K562 (cell line): ENCODE data around the gene TMC1. TPM values are rescaled to one million over a fixed set of nuclear protein-coding genes. Genes with fewer than 3 reads are reported as not detected.

Source experiments
- ATAC-seq: fragments of 200-7000 bp; cut with Tn5 transposase; 3 replicates; pipeline ENCODE4 v1.9.1; 2020; ENCODE audit warnings: moderate library complexity
- BruUV-seq: library from RNA; stranded (reverse); fragments of 400-500 nt; replicated peaks from 2 replicates; lab custom pipeline; 2021; lab: Mats Ljungman, UMichigan
- CTCF ChIA-PET: fragments of 300-600 bp; formaldehyde crosslinking; extraction: SDS; loops from one replicate; lab custom pipeline; 2021; ENCODE audit warnings: low intra/inter-chr PET ratio; lab: Yijun Ruan, JAX
- POLR2A ChIA-PET: fragments of 300-600, 350-650 bp; sonication (Branson Sonifier 250); formaldehyde crosslinking; extraction: SDS; loops from one replicate; lab custom pipeline; 2021; ENCODE audit warnings: antibody characterized with exemption, inconsistent platforms; lab: Yijun Ruan, JAX
- DNase-seq, 4 experiments: peaks; one replicate each; pipeline versions ENCODE4 v3.0.0 to v3.0.0-alpha.2; 2011 to 2018; ENCODE audit warnings: low spot score in 3 of 4, mixed read lengths in 3 of 4; ENCODE audit errors: extremely low read depth in 1 of 4
- FAIRE-seq: peaks from 2 replicates; lab custom pipeline; 2011; peaks lifted over from hg19 to GRCh38; lab: Jason Lieb, UNC
- H2AFZ ChIP-seq: 2 replicates; pipeline ENCODE4 v1.6.0; 2011; ENCODE audit warnings: low read depth, low read length, control low read depth, inconsistent platforms
- H3K27ac ChIP-seq: fragments of 200-600 bp; 3 replicates; pipeline ENCODE4 v1.8.0; 2011; ENCODE audit warnings: low read depth, mild to moderate bottlenecking, control low read depth, inconsistent platforms, low read length, moderate library complexity, mixed read lengths; ENCODE audit errors: extremely low read depth
- H3K27me3 ChIP-seq, 2 experiments: fragments of 300-600 bp in 1 of 2; 2 replicates in 1 of 2; 3 replicates in 1 of 2; pipeline versions ENCODE4 v1.6.0 to v1.8.0; 2011; ENCODE audit warnings: inconsistent platforms in 2 of 2, low read length in 2 of 2, mild to moderate bottlenecking in 1 of 2, mixed read lengths in 1 of 2, moderate library complexity in 1 of 2; ENCODE audit not compliant: control insufficient read depth in 2 of 2, insufficient read depth in 2 of 2
- H3K36me3 ChIP-seq: fragments of 300-600 bp; 3 replicates; pipeline ENCODE4 v1.8.0; 2011; ENCODE audit warnings: mild to moderate bottlenecking, low read length, inconsistent platforms; ENCODE audit not compliant: control insufficient read depth, insufficient read depth
- H3K4me1 ChIP-seq, 2 experiments: fragments of 200-600 bp in 1 of 2; replicated peaks in 1 of 2; 2 replicates in 1 of 2; 3 replicates in 1 of 2; pipeline versions ENCODE4 v1.5.1 to v1.8.0; 2011; ENCODE audit warnings: inconsistent platforms in 2 of 2, low read length in 2 of 2, mild to moderate bottlenecking in 1 of 2, mixed read lengths in 1 of 2, moderate library complexity in 1 of 2; ENCODE audit not compliant: control insufficient read depth in 2 of 2, insufficient read depth in 2 of 2
- H3K4me2 ChIP-seq: 2 replicates; pipeline ENCODE4 v1.6.1; 2011; ENCODE audit warnings: low read length, control low read depth, inconsistent platforms, mixed read lengths; ENCODE audit not compliant: insufficient read depth
- H3K4me3 ChIP-seq: fragments of 200-600 bp; sonication (generic), shearing (Covaris generic); 2 replicates; pipeline ENCODE4 v1.5.1; 2016; ENCODE audit warnings: control low read depth, inconsistent platforms
- H3K79me2 ChIP-seq: fragments of 200-600 bp; 3 replicates; pipeline ENCODE4 v1.8.0; 2011; ENCODE audit warnings: low read length, inconsistent platforms; ENCODE audit not compliant: control insufficient read depth, insufficient read depth
- H3K9ac ChIP-seq, 2 experiments: 2 replicates each; pipeline versions ENCODE4 v1.6.0 to v1.6.1; 2011; ENCODE audit warnings: low read depth in 2 of 2, low read length in 2 of 2, control low read depth in 1 of 2, inconsistent platforms in 1 of 2, mild to moderate bottlenecking in 1 of 2, mixed read lengths in 1 of 2; ENCODE audit not compliant: insufficient read depth in 1 of 2
- H3K9me1 ChIP-seq: one replicate; pipeline ENCODE4 v1.6.0; 2011; ENCODE audit warnings: inconsistent platforms, mild to moderate bottlenecking, low read length, moderate library complexity; ENCODE audit not compliant: control insufficient read depth, insufficient read depth
- H3K9me3 ChIP-seq: replicated peaks from 2 replicates; pipeline ENCODE4 v1.5.1; 2011; ENCODE audit warnings: low read depth, low read length, inconsistent platforms; ENCODE audit not compliant: control insufficient read depth, insufficient read depth
- H4K20me1 ChIP-seq: replicated peaks from 2 replicates; pipeline ENCODE4 v1.6.1; 2011; ENCODE audit warnings: low read length, inconsistent platforms, mixed read lengths; ENCODE audit not compliant: control insufficient read depth, insufficient read depth
- ARID1B ChIP-seq: fragments of 450-650 bp; IDR thresholded peaks from 2 replicates; pipeline ENCODE4 v1.6.1; 2016; ENCODE audit warnings: antibody characterized with exemption, mild to moderate bottlenecking, inconsistent platforms
- BACH1 ChIP-seq: fragments of 200-800 bp; sonication (Bioruptor generic); IDR thresholded peaks from 2 replicates; pipeline ENCODE4 v1.6.1; 2016; ENCODE audit warnings: missing genetic modification characterization, missing compliant biosample characterization
- DMBX1 ChIP-seq: fragments of 250-450 bp; sonication (Bioruptor Pico); IDR thresholded peaks from 2 replicates; pipeline ENCODE4 v1.8.0; 2022; ENCODE audit warnings: inconsistent platforms, mild to moderate bottlenecking, moderate library complexity, borderline replicate concordance
- ETS2 ChIP-seq: IDR thresholded peaks from 2 replicates; pipeline ENCODE4 v1.6.1; 2016; ENCODE audit warnings: borderline replicate concordance, missing genetic modification characterization, mild to moderate bottlenecking, moderate library complexity, missing compliant biosample characterization; ENCODE audit not compliant: poor library complexity, severe bottlenecking
- HOMEZ ChIP-seq: fragments of 250-450 bp; sonication (Bioruptor Pico); IDR thresholded peaks from 2 replicates; pipeline ENCODE4 v1.4.0; 2020; ENCODE audit warnings: mild to moderate bottlenecking, moderate library complexity
- MAFF ChIP-seq: IDR thresholded peaks from 2 replicates; pipeline ENCODE4 v1.6.1; 2012; ENCODE audit warnings: low read length, improper control_type of control experiment
- MAFK ChIP-seq: IDR thresholded peaks from 2 replicates; pipeline ENCODE4 v1.6.1; 2011; ENCODE audit warnings: low read length, improper control_type of control experiment
- NR3C1 ChIP-seq: sonication (generic); formaldehyde crosslinking; IDR thresholded peaks from 2 replicates; pipeline ENCODE4 v1.8.1; 2022; ENCODE audit warnings: missing genetic modification reagents
- PHF20 ChIP-seq: fragments of 450-650 bp; IDR thresholded peaks from 2 replicates; pipeline ENCODE4 v1.6.1; 2018; ENCODE audit not compliant: partially characterized antibody
- POLR2AphosphoS2 ChIP-seq: IDR thresholded peaks from 2 replicates; pipeline ENCODE4 v1.6.1; 2012; ENCODE audit warnings: low read length, improper control_type of control experiment
- SAFB ChIP-seq: fragments of 200-400 bp; formaldehyde crosslinking; IDR thresholded peaks from 2 replicates; pipeline ENCODE4 v1.6.1; 2017; ENCODE audit warnings: low read depth, low read length, borderline replicate concordance
- ZNF239 ChIP-seq: fragments of 250-450 bp; sonication (Bioruptor Pico); IDR thresholded peaks from 2 replicates; pipeline ENCODE4 v1.4.0; 2020; ENCODE audit warnings: mild to moderate bottlenecking
- ZNF318 ChIP-seq, 2 experiments: fragments of 450-650 bp; IDR thresholded peaks; 2 replicates each; pipeline ENCODE4 v1.6.1; 2016; ENCODE audit warnings: mild to moderate bottlenecking in 2 of 2, borderline replicate concordance in 1 of 2, low read depth in 1 of 2, moderate library complexity in 1 of 2
- WGBS: fragments of 100-300 bp; shearing (Covaris generic); methylation state at CpG from one replicate; pipeline ENCODE4 v1.1.6; 2016; ENCODE audit warnings: low coverage, mixed read lengths; ENCODE audit not compliant: insufficient coverage; ENCODE audit errors: missing lambda C conversion rate; 5-methylcytosine and 5-hydroxymethylcytosine counted together
- in situ Hi-C: fragments of 300-500 bp; cut with MboI; formaldehyde crosslinking; loops from 4 replicates; pipeline ENCODE4 v1.15.0; 2018; ENCODE audit warnings: inconsistent platforms, mixed read lengths
- intact Hi-C: fragments of 100-400 bp; cut with micrococcal nuclease; formaldehyde crosslinking; loops from 2 replicates; pipeline ENCODE4 v1.14.2; 2022
- polyA plus RNA-seq, 8 experiments: library from polyadenylated mRNA; depleted of rRNA in 4 of 8; stranded (reverse) in 5 of 8; unstranded in 3 of 8; fragments of >200 nt; fragmentation: Nextera tagmentation in 2 of 8; fragmentation: Illumina TruSeq in 1 of 8; extraction: Ambion mirVana in 2 of 8; extraction: Trizol in 1 of 8; gene quantifications; 2 replicates each; pipeline versions ENCODE4 v1.2.1 to v1.2.3, GENCODE V29; 2011 to 2014; ENCODE audit warnings: inconsistent platforms in 1 of 8, missing spikeins in 1 of 8
- total RNA-seq, 7 experiments: library from RNA; depleted of rRNA in 6 of 7; stranded (reverse); fragments of >200 nt in 6 of 7; fragmentation: Illumina TruSeq in 2 of 7; extraction: Trizol in 2 of 7; gene quantifications; 2 replicates each; pipeline versions ENCODE4 v1.2.1 to v1.2.3, GENCODE V29; 2011 to 2021; ENCODE audit warnings: low replicate concordance in 1 of 7

The TMC1 gene
- total and polyA plus RNA-seq, 9 of the 15 experiments (the other 6 are each of a cell fraction or from before 2014, with no cell fraction given) = 0.10 to 0.15 TPM; not detected in 7

- ChIA-PET CTCF (no interaction called here), POLR2A (interaction anchor here (1.8 kb wide), 1 partner anchor 10 kb away, joined by 4 read pairs; no protein-coding TSS in a partner anchor)
- intact Hi-C loops = loop anchor here (10.0 kb wide), 1 partner anchor 225 kb away; no protein-coding TSS in a partner anchor
- H3K36me3 ChIP-seq = no peaks in the 10 kb centered on the region
- WGBS = 0% methylated on average over 5 of the region's 5 CpGs
- ATAC-seq (no peak), FAIRE-seq (no peak), DNase-seq (no peak)
- no peak overlapping the region for H2AFZ ChIP-seq
- H3K9me1 ChIP-seq = no peaks in the 10 kb centered on the region
- H4K20me1 ChIP-seq = no peaks in the 10 kb centered on the region
- in situ Hi-C loops = loop anchor here (10.0 kb wide), 1 partner anchor 565 kb away; no protein-coding TSS in a partner anchor
- H3K9ac ChIP-seq = no peak overlapping the region
- H3K4me2 ChIP-seq = no peak overlapping the region
- no peaks in the 10 kb centered on the region for H3K4me1 ChIP-seq
- BruUV-seq = no TSS peak
- no peaks in the 10 kb centered on the region for H3K9me3 ChIP-seq
- H3K27ac ChIP-seq = no peak overlapping the region
- no peaks in the 10 kb centered on the region for H3K27me3 ChIP-seq
- H3K79me2 ChIP-seq = no peaks in the 10 kb centered on the region
- H3K4me3 ChIP-seq = no peak overlapping the region
- TF ChIP-seq MAFK (peak; percentile 39; the same call in 1 of the 2 replicates), PHF20 (no peak), POLR2AphosphoS2 (no peak), HOMEZ (CRISPR knock-in tag) (no peak), ZNF318 (IDR thresholded peaks at IDR 0.05; ENCODE audit: borderline replicate concordance in 1 of 2, low read depth in 1 of 2) (no peak), ZNF239 (CRISPR knock-in tag) (no peak), DMBX1 (CRISPR knock-in tag) (no peak), SAFB (no peak), MAFF (peak; percentile 59), ARID1B (no peak), ETS2 (tag) (no peak), BACH1 (tag) (no peak), NR3C1 (CRISPR knock-in tag) (no peak)
Measured at GRCh38 chr9:72599874-72600534, 78.6 kb downstream of the TMC1 start.
